GM18951 (cell line): Measurements from ENCODE around the gene IGFBP5.

Experiments
- POLR2A ChIP-seq: IDR thresholded peaks from 4 replicates; pipeline ENCODE4 v1.6.1; 2011; ENCODE audit warnings: mild to moderate bottlenecking; ENCODE audit not compliant: insufficient read length, insufficient read depth; ENCODE audit errors: extremely low read depth
- in situ Hi-C: fragments of 300-500 bp; cut with MboI; formaldehyde crosslinking; loops from one replicate; pipeline ENCODE4 v1.12.0; 2022; ENCODE audit warnings: low sequenced_read_pairs, mixed read lengths, inconsistent platforms; ENCODE audit not compliant: unreplicated experiment

The IGFBP5 gene

GRCh38 chr2:216695401-216695821, at the start of gene IGFBP5:
IGFBP5 (minus strand) TSS chr2:216695549; CDS start chr2:216694775, 774 bp downstream.
- in situ Hi-C loops = loop anchor here (25.0 kb wide), 1 partner anchor 1017 kb away; no protein-coding TSS in a partner anchor
- TF ChIP-seq POLR2A = no peak

- no peak for TF ChIP-seq POLR2A
- in situ Hi-C loops = no loop called here
Observed at GRCh38 chr2:216743781-216744180, 48.4 kb upstream of the IGFBP5 start.

GRCh38 chr2:216742411-216742810, 47.1 kb upstream of the IGFBP5 start:
- TF ChIP-seq POLR2A = no peak
- in situ Hi-C loops = no loop called here

- no peak for TF ChIP-seq POLR2A
- in situ Hi-C loops = no loop called here
Observed at GRCh38 chr2:216741223-216741593, 45.9 kb upstream of the IGFBP5 start.

GRCh38 chr2:216740557-216741222, 45.3 kb upstream of the IGFBP5 start:
- no peak for TF ChIP-seq POLR2A
- in situ Hi-C loops = no loop called here

GRCh38 chr2:216739035-216739434, 43.7 kb upstream of the IGFBP5 start:
- no peak for TF ChIP-seq POLR2A
- in situ Hi-C loops = no loop called here

- no peak for TF ChIP-seq POLR2A
Observed at GRCh38 chr2:216737676-216738075, 42.3 kb upstream of the IGFBP5 start.

GRCh38 chr2:216736326-216736725, 41.0 kb upstream of the IGFBP5 start:
- in situ Hi-C loops = no loop called here
- no peak for TF ChIP-seq POLR2A

More at GRCh38 chr2:216737676-216738075, 42.3 kb upstream of the IGFBP5 start:
- in situ Hi-C loops = no loop called here

GRCh38 chr2:216735668-216736067, 40.3 kb upstream of the IGFBP5 start:
- in situ Hi-C loops = no loop called here
- TF ChIP-seq POLR2A = no peak

GRCh38 chr2:216735086-216735485, 39.7 kb upstream of the IGFBP5 start:
- TF ChIP-seq POLR2A = no peak
- in situ Hi-C loops = no loop called here

GRCh38 chr2:216733046-216733445, 37.7 kb upstream of the IGFBP5 start:
- in situ Hi-C loops = no loop called here
- no peak for TF ChIP-seq POLR2A

GRCh38 chr2:216732334-216732733, 37.0 kb upstream of the IGFBP5 start:
- in situ Hi-C loops = no loop called here
- no peak for TF ChIP-seq POLR2A

- in situ Hi-C loops = no loop called here
- TF ChIP-seq POLR2A = no peak
Observed at GRCh38 chr2:216731465-216731864, 36.1 kb upstream of the IGFBP5 start.

GRCh38 chr2:216730871-216731270, 35.5 kb upstream of the IGFBP5 start:
- in situ Hi-C loops = no loop called here
- TF ChIP-seq POLR2A = no peak
